Activated naive CD4-positive, alpha-beta T cell treated with anti-CD3 and anti-CD28 coated beads for 36 hours (primary cell): ENCODE data around the gene TERC. TPM values are rescaled to one million over a fixed set of nuclear protein-coding genes. Genes with fewer than 3 reads are reported as not detected.
A peak's percentile ranks its signal among the peaks of the same experiment; 100 is the strongest.

Source experiments
- CTCF ChIA-PET: fragments of 350-600 bp; sonication (Branson Sonifier 250); formaldehyde crosslinking; loops from one replicate; lab custom pipeline; 2021; ENCODE audit warnings: antibody characterized with exemption; lab: Charles Lee
- DNase-seq: peaks from one replicate; pipeline ENCODE4 v3.0.0-alpha.2; 2020
- H3K27ac Mint-ChIP-seq: one replicate; pipeline ENCODE4 v1.8.0; 2021; ENCODE audit warnings: mild to moderate bottlenecking, mixed read lengths
- H3K27me3 Mint-ChIP-seq: one replicate; pipeline ENCODE4 v1.8.0; 2021; ENCODE audit warnings: low read depth, mixed read lengths
- H3K36me3 Mint-ChIP-seq: one replicate; pipeline ENCODE4 v1.8.0; 2021; ENCODE audit warnings: low read depth, mixed read lengths
- H3K4me1 Mint-ChIP-seq: one replicate; pipeline ENCODE4 v1.8.0; 2021; ENCODE audit warnings: low read depth, mixed read lengths
- H3K4me3 Mint-ChIP-seq: one replicate; pipeline ENCODE4 v1.8.0; 2021; ENCODE audit warnings: mild to moderate bottlenecking, moderate library complexity, mixed read lengths
- H3K9me3 Mint-ChIP-seq: one replicate; pipeline ENCODE4 v1.8.0; 2021; ENCODE audit warnings: mixed read lengths
- intact Hi-C: fragments of 100-400 bp; cut with micrococcal nuclease; formaldehyde crosslinking; loops from one replicate; pipeline ENCODE4 v1.15.1; 2023
- total RNA-seq, 2 experiments: library from RNA; stranded (reverse); gene quantifications; one replicate each; pipeline ENCODE4 v1.2.3, GENCODE V29; 2021

Gene TERC
- 10 to 100 TPM; 16.0 to 20.4 TPM for total RNA-seq

DNA sequence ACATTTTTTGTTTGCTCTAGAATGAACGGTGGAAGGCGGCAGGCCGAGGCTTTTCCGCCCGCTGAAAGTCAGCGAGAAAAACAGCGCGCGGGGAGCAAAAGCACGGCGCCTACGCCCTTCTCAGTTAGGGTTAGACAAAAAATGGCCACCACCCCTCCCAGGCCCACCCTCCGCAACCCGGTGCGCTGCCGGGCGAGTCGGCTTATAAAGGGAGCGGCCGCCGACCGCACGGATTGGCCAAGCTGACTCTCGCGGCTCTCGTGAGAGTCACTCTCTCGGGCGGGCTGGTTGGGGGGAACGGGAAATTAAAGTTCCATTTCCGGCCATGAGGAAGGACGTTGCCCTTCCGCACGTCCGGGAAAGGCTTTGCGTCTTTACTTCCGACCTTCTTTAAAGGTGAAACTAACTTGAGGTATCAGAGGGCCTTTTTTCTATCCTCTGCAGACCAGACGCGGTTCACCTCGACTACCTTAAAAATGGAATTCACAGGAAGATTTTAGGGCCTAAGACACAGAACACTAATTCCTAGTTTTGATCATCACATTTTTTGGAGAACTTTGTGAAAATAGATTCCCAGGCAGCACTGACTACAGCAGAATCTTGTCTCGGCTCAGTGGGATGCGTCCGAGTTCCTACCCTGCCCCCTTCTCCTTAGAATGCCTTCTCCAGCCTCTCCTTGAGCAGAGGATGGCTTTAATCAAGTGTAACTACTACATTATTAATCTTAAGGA lies at the start of gene TERC:
Gene TERC, minus strand, starts transcription at position 179 of the 731 bp plus-strand sequence.
- H3K4me3 Mint-ChIP-seq: peak within 1 kb of the TSS; percentile 97
- intact Hi-C loops: loop anchor here (1.0 to 10.0 kb wide), 7 partner anchors 8 to 1500 kb away; partner anchors contain the start of genes MYNN and SKIL

DNA sequence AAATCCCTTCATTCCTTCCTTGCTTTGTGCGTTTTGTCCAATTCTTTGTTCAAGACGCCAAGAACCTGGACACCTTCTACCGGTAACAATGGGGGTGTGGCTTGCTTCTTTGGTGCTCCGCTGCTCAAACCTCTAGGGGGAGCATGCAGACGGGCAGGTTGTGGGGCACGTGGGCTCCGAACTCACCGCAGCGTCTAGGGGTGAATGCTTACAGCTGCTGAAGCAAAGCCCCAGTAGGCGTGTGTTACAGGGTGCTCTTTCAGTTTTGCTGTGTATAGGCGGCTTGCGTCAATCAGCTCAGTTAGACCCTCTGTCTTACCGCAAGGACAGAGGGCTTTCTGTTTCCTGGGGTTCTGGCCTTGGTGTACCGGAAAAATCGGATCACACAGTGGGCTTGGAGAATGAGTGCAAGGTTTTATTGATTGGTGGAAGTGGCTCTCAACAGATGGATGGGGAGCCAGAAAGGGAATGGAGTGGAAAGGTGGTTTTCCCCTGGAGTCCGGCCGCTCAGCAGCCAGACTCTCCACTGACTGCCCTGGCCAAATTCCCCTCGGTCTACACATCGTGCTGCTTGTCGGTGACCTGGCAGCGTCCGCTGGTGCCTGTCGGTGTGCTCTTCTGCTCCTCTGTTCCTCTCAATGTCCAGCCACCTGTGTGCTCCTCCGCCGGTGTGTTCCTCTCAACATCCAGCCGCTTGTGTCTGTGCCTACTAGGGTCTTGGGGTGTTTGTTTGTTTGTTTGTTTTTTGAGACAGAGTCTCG lies 49.1 kb upstream of the TERC start:
- Mint-ChIP-seq H3K27ac (peak overlapping the region; percentile 79), H3K9me3 (peaks cover 9% of the 10 kb centered on the region), H3K36me3 (peaks cover 5% of the 10 kb centered on the region), H3K27me3 (no peaks in the 10 kb centered on the region), H3K4me1 (peaks cover 19% of the 10 kb centered on the region), H3K4me3 (peak overlapping the region; percentile 82)
- peak; percentile 88 for DNase-seq
- CTCF ChIA-PET: interaction anchor here (0.6 to 0.8 kb wide), 2 partner anchors 56 to 165 kb away, joined by 3 read pairs; partner anchors contain the start of gene LRRC31
- intact Hi-C loops: loop anchor here (1.0 to 5.0 kb wide), 12 partner anchors 41 to 1093 kb away; partner anchors contain the start of genes EIF5A2, MECOM, MYNN and PHC3

More for the DNA sequence above, at the start of gene TERC:
- Mint-ChIP-seq H3K36me3 (peaks cover 5% of the 10 kb centered on the region), H3K9me3 (no peaks in the 10 kb centered on the region), H3K4me1 (peaks cover 15% of the 10 kb centered on the region), H3K27me3 (no peaks in the 10 kb centered on the region), H3K27ac (peak within 1 kb of the TSS; percentile 99)
- peak; percentile 94 for DNase-seq
- CTCF ChIA-PET: no interaction called here

DNA sequence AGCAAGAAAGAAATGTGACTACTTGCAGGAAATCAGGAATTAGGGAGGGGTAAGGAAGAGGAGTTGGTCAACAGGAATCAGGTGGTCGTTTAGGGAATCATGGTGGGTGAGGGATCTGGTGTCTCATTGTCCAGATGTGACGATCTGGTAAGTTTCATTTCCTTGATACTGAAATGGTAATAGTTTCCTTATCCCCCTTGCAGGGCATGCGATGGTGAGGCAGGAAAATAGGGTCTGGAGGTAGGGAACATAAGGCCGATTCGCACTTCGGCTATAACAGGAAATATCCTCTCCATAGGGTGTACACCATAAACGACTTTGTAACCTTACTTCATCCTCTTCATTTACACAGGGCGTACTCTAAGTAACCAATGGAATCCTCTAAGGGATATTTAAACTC lies 48.4 kb upstream of the TERC start:
- Mint-ChIP-seq H3K27me3 (no peaks in the 10 kb centered on the region), H3K4me1 (peaks cover 19% of the 10 kb centered on the region), H3K36me3 (peaks cover 5% of the 10 kb centered on the region), H3K27ac (peak overlapping the region; percentile 79), H3K9me3 (peaks cover 9% of the 10 kb centered on the region), H3K4me3 (peak overlapping the region; percentile 82)
- CTCF ChIA-PET: interaction anchor here (0.6 kb wide), 1 partner anchor 57 kb away, joined by 3 read pairs; the partner anchor contains the start of gene LRRC31
- DNase-seq: no peak
- intact Hi-C loops: loop anchor here (1.0 to 5.0 kb wide), 12 partner anchors 40 to 1094 kb away; partner anchors contain the start of genes EIF5A2, MECOM, MYNN and PHC3

DNA sequence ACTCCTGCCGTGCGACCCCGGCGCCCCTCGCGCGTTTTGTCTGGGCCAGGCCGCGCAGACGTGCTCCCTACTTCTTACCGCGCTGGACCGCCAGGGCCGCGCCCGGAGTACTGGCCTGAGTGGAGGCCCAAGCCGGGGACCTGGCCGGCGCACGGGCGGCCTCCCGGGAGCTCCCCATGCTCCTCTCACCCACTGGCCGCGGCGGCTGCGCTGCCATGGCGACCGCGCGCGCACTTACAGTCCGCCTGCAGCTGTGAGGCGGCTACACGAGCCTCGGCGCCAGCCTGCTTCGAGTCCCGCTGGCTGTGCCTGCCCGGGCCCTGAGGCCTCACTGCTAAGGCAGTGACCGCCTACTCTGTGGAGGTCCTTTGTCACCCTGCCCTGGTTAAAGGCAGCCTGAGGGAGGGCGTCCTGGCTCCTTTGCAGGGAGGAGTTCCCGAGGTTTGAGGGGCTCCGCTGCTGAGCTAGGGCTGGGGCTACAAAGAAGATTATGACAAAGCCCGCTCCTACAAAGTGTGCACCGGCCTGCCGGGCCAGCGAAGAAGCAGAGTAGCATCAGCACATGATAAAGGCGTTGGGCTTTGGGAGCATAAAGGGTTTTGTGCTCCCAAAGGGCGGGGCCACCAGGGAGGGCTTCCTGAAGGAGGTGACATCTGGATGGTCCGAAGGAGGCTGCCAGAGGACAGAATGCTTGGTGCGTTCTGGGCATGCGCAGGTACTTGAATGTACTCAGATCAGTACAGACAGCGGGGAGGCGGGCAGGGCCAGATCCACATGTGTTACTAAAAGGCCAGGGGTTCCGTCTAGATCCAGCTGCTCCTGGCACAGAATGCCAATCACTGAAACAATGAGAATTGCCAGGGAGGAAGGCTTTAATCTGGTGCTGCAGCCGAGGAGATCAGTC lies 47.7 kb upstream of the TERC start, which contains the start of the genes LRRC34 and LRRIQ4:
Gene LRRC34, minus strand, starts transcription at position 573 of the 904 bp plus-strand sequence. Its CDS starts 356 bp downstream, at position 217.
Gene LRRIQ4, plus strand, starts transcription at position 539 of the 904 bp plus-strand sequence. CDS start 9,052 bp downstream, outside the sequence.
- peaks cover 9% of the 10 kb centered on the region for H3K9me3 Mint-ChIP-seq
- peaks cover 5% of the 10 kb centered on the region for H3K36me3 Mint-ChIP-seq
- H3K4me3 Mint-ChIP-seq: peak within 1 kb of the TSS; percentile 82
- intact Hi-C loops: loop anchor here (1.0 to 5.0 kb wide), 12 partner anchors 39 to 1095 kb away; partner anchors contain the start of genes EIF5A2, MECOM, MYNN and PHC3
- H3K4me1 Mint-ChIP-seq: peaks cover 19% of the 10 kb centered on the region
- H3K27ac Mint-ChIP-seq: peak within 1 kb of the TSS; percentile 79
- no peaks in the 10 kb centered on the region for H3K27me3 Mint-ChIP-seq
- peak; percentile 91 for DNase-seq
- CTCF ChIA-PET: no interaction called here

DNA sequence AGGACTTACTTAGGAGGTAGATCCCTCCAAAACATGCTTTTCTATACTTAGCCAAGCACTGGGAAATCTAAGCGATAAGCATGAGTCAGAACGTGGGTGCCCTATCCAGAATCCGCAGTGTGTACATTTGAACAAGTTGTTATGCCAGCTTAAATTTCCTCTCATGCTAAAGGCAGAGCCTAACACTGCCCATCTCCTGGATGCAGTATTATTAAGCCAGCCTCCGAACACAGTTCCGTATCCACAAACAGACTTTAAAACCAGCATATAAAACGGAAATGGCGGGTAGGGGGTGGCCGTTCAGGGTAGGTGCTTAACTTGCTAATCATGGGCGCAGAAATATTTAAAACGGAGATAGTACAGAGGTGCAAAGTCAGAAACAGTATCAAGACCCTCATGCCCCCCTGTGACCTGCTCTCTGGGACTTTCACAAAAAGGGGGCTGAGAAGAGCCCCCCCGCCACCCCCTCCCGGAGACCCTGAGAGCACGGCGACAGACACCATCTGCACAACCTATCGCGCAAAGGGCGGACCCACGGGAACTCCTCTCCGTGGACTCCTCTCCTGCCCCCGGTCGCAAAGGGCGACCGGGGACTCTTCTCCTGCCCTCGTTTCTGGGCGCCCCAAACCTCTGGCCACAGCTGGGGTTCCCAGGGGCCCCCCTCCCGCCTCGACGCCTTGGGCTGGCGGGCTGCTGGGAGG lies 46.9 kb upstream of the TERC start:
- intact Hi-C loops: loop anchor here (2.0 to 5.0 kb wide), 5 partner anchors 136 to 1096 kb away; partner anchors contain the start of genes EIF5A2, MECOM and PHC3
- Mint-ChIP-seq H3K4me1 (peaks cover 19% of the 10 kb centered on the region), H3K27me3 (no peaks in the 10 kb centered on the region), H3K9me3 (peaks cover 9% of the 10 kb centered on the region), H3K4me3 (peak overlapping the region; percentile 82), H3K36me3 (peaks cover 5% of the 10 kb centered on the region), H3K27ac (peak overlapping the region; percentile 52)
- DNase-seq: peak; percentile 28
- CTCF ChIA-PET: no interaction called here

DNA sequence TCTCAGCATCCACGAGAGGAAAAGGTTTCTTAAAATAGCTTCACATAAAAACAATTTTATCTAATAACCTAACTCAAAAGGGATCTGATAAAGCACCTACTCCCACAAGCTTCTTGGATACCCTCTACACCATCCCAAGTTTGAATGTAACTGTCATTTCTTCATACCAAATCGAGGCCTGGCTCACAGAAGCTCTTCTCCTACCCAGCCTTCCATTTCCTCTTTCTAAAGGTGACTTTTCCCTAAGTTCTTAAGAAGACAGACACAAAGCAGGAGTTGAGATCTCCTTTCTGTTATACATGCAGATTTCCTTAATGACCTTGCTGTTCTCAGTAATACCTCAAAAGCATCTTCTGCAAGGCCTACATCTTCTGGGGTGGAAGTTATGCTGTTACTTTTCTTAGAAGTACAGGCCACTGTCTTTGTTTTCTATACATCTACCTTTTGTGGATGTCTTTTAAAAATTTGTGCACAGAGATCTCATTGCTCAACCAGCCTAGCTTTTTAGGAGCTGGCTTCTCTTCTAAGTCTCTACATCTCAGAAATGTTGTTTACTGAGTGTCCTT lies 44.5 kb upstream of the TERC start:
- Mint-ChIP-seq H3K9me3 (no peaks in the 10 kb centered on the region), H3K27ac (no peak overlapping the region), H3K36me3 (no peaks in the 10 kb centered on the region), H3K4me1 (peaks cover 18% of the 10 kb centered on the region), H3K27me3 (no peaks in the 10 kb centered on the region), H3K4me3 (no peak overlapping the region)
- CTCF ChIA-PET: interaction anchor here (0.6 to 1.7 kb wide), 3 partner anchors 53 to 157 kb away, joined by 3 to 4 read pairs (median 4); no protein-coding TSS in a partner anchor
- DNase-seq: no peak
- intact Hi-C loops: no loop called here

DNA sequence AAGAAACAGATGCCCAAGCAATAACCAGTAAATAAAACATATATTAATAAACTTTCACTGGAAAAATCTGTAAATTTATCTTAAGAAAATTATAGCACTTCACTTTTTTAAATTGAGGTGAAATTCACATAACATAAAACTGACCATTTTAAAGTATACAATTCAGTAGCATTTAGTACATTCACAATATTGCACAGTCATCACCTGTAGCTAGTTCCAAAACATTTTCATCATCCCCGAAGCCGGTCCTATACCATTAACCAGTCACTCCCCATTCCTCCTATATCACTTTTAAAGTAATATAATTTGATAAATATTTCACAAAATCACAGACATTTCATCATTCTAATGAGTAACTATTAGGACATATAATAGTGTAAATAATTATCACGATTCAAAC lies 39.8 kb upstream of the TERC start:
- DNase-seq: no peak
- CTCF ChIA-PET: no interaction called here
- no peaks in the 10 kb centered on the region for H3K27me3 Mint-ChIP-seq
- H3K4me3 Mint-ChIP-seq: no peak overlapping the region
- H3K9me3 Mint-ChIP-seq: no peaks in the 10 kb centered on the region
- H3K4me1 Mint-ChIP-seq: no peaks in the 10 kb centered on the region
- H3K27ac Mint-ChIP-seq: no peak overlapping the region
- H3K36me3 Mint-ChIP-seq: peaks cover 6% of the 10 kb centered on the region
- intact Hi-C loops: no loop called here

DNA sequence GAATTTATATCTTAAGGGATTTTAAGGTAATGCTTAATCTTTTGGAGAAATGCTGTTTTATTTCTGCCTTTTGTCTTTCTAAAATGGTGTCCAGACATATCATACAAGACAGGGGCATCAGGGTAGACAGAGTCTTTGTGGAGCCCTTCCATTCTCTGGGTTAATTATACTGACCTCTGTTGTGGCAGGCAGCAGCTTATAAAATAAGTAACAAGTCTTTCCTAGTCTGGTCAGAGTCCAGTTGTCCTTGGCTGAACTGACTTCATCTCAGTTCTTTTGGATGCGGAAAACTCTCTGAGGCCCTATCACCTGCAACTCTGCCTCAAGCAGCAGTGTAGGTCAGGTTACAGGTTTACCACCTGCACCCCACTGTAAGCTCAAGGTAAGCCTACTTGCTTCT lies 27.5 kb upstream of the TERC start:
- intact Hi-C loops: no loop called here
- Mint-ChIP-seq H3K27ac (no peak overlapping the region), H3K27me3 (no peaks in the 10 kb centered on the region), H3K36me3 (peaks cover 18% of the 10 kb centered on the region), H3K4me3 (no peak overlapping the region), H3K4me1 (no peaks in the 10 kb centered on the region), H3K9me3 (no peaks in the 10 kb centered on the region)
- no peak for DNase-seq
- CTCF ChIA-PET: no interaction called here

DNA sequence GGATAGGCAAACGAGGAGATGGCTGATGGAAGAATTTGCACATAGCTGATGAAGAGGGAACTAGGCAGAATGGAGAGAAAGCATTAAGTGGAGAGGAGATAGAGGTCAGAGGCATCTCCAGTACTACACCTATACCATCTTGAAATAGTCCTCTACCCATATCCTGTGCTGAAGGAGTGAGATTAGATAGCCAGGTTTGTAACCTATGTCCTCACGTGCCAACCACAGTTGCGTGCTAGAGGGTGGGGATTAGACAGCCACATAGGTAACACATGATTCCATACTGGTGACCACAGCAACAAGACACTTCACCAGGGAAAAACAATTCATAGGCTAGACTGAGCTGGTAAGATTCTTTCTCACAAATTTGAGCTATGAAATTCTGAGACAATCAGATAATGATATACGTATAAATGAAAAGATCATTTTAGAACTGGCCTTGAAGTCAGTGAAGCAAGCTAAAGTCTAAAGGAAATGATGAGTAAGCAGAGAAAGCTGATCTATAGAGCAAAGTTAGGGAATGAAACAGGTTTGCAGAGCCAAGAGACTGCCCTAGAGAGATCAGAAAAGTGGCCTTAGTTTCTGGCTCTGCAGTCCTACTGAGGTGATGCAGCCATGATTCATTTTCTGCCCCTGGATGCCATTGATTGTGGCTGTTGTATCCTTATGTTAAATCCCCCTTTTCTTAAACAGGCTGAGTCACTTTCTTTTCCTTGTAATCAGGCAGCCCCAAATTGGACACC lies 26.0 kb upstream of the TERC start:
- Mint-ChIP-seq H3K27me3 (no peaks in the 10 kb centered on the region), H3K4me3 (no peak overlapping the region), H3K9me3 (no peaks in the 10 kb centered on the region), H3K27ac (no peak overlapping the region), H3K4me1 (no peaks in the 10 kb centered on the region), H3K36me3 (peaks cover 29% of the 10 kb centered on the region)
- no peak for DNase-seq
- intact Hi-C loops: loop anchor here (2.0 kb wide), 1 partner anchor 14 kb away; no protein-coding TSS in a partner anchor
- CTCF ChIA-PET: interaction anchor here (0.6 kb wide), 1 partner anchor 531 kb away, joined by 5 read pairs; no protein-coding TSS in a partner anchor

DNA sequence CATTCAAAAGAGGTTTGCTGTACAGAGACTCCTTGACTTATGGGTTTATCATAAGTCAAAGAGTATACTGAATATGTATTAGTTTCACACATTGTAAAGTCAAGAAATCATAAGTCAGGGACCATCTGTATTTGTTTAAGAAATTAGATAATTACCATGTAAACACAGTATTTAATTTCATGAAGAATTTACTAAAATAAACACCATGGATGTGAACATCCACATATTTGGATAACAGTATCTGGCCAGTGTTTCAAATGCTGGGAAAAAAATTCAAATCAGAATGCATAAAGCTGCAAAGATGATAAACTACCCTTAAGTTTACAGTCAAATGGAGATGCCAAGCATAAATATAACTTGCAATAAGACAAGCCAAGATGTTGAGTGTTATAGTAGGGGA lies 25.4 kb upstream of the TERC start:
- DNase-seq: no peak
- no peak overlapping the region for H3K4me3 Mint-ChIP-seq
- H3K9me3 Mint-ChIP-seq: no peaks in the 10 kb centered on the region
- intact Hi-C loops: loop anchor here (2.0 kb wide), 1 partner anchor 13 kb away; no protein-coding TSS in a partner anchor
- peaks cover 33% of the 10 kb centered on the region for H3K36me3 Mint-ChIP-seq
- CTCF ChIA-PET: no interaction called here
- no peak overlapping the region for H3K27ac Mint-ChIP-seq
- H3K27me3 Mint-ChIP-seq: no peaks in the 10 kb centered on the region
- H3K4me1 Mint-ChIP-seq: peaks cover 3% of the 10 kb centered on the region
